Neural cell (in vitro differentiated cells): Measurements from ENCODE around the gene MAPK1. TPM values are rescaled to one million over a fixed set of nuclear protein-coding genes. Genes with fewer than 3 reads are reported as not detected.

Source experiments
- H2AFZ ChIP-seq: fragments of 200-600, 300-800 bp; sonication (generic), shearing (Covaris generic); 2 replicates; pipeline ENCODE4 v1.6.0; 2014; ENCODE audit warnings: low read depth, mild to moderate bottlenecking, antibody characterized with exemption, low read length, moderate library complexity
- H3F3A ChIP-seq: fragments of 200-600 bp; shearing (Covaris generic); 2 replicates; pipeline ENCODE4 v1.6.1; 2016; ENCODE audit warnings: mild to moderate bottlenecking, moderate library complexity, mixed read lengths, antibody characterized with exemption, low read length; ENCODE audit not compliant: insufficient read depth, poor library complexity, severe bottlenecking
- H3K27ac ChIP-seq: fragments of 200-600, 300-800 bp; sonication (generic), shearing (Covaris generic); 2 replicates; pipeline ENCODE4 v1.5.1; 2014; ENCODE audit warnings: mild to moderate bottlenecking, low read length, moderate library complexity
- H3K27me3 ChIP-seq: fragments of 300-800, 200-600 bp; sonication (generic), shearing (Covaris generic); 2 replicates; pipeline ENCODE4 v1.6.0; 2014; ENCODE audit warnings: mild to moderate bottlenecking, low read depth, low read length, moderate library complexity; ENCODE audit not compliant: insufficient read depth
- H3K36me3 ChIP-seq: fragments of 300-800, 200-600 bp; sonication (generic), shearing (Covaris generic); 2 replicates; pipeline ENCODE4 v1.5.1; 2014; ENCODE audit warnings: mild to moderate bottlenecking, antibody characterized with exemption, low read length, moderate library complexity; ENCODE audit not compliant: insufficient read depth
- H3K4me2 ChIP-seq: fragments of 300-800, 200-600 bp; sonication (generic), shearing (Covaris generic); 2 replicates; pipeline ENCODE4 v1.6.0; 2014; ENCODE audit warnings: mild to moderate bottlenecking, low read length
- H3K4me3 ChIP-seq: fragments of 300-800, 200-600 bp; sonication (generic), shearing (Covaris generic); 2 replicates; pipeline ENCODE4 v1.5.1; 2014; ENCODE audit warnings: mild to moderate bottlenecking, low read length, moderate library complexity
- H3K79me2 ChIP-seq: fragments of 200-600 bp; shearing (Covaris generic); replicated peaks from 2 replicates; pipeline ENCODE4 v1.6.0; 2014; ENCODE audit warnings: mild to moderate bottlenecking, low read length, moderate library complexity; ENCODE audit not compliant: insufficient read depth
- H3K9ac ChIP-seq: fragments of 300-800, 200-600 bp; sonication (generic), shearing (Covaris generic); 2 replicates; pipeline ENCODE4 v1.6.1; 2016; ENCODE audit warnings: mild to moderate bottlenecking, low read length, mixed read lengths
- H3K9me2 ChIP-seq: fragments of 200-600 bp; shearing (Covaris generic); 2 replicates; pipeline ENCODE4 v1.6.1; 2016; ENCODE audit warnings: mild to moderate bottlenecking, low read length, mixed read lengths; ENCODE audit not compliant: insufficient read depth
- H3K9me3 ChIP-seq: fragments of 200-600, 300-800 bp; sonication (generic), shearing (Covaris generic); 2 replicates; pipeline ENCODE4 v1.6.1; 2016; ENCODE audit warnings: mild to moderate bottlenecking, mixed run types, low read length, moderate library complexity, mixed read lengths
- H4K20me1 ChIP-seq: fragments of 200-600 bp; shearing (Covaris generic); 2 replicates; pipeline ENCODE4 v1.6.1; 2016; ENCODE audit warnings: mild to moderate bottlenecking, mixed run types; ENCODE audit not compliant: insufficient read depth
- CTCF ChIP-seq: fragments of 450-650 bp; IDR thresholded peaks from 2 replicates; pipeline ENCODE4 v1.5.1; 2014; ENCODE audit warnings: antibody characterized with exemption, mild to moderate bottlenecking, moderate library complexity; ENCODE audit not compliant: poor library complexity, severe bottlenecking
- EP300 ChIP-seq: fragments of 450-650 bp; conservative IDR thresholded peaks from 2 replicates; pipeline ENCODE4 v1.6.1; 2014; ENCODE audit warnings: antibody characterized with exemption, mild to moderate bottlenecking, moderate library complexity; ENCODE audit not compliant: poor library complexity, severe bottlenecking
- EZH2 ChIP-seq: fragments of 200-600, 300-800 bp; shearing (Covaris generic), sonication (generic); IDR thresholded peaks from 2 replicates; pipeline ENCODE4 v1.6.1; 2014; ENCODE audit warnings: antibody characterized with exemption, low read length, borderline replicate concordance, mild to moderate bottlenecking; ENCODE audit not compliant: insufficient read depth, poor library complexity, severe bottlenecking
- MXI1 ChIP-seq: fragments of 450-650 bp; conservative IDR thresholded peaks from 2 replicates; pipeline ENCODE4 v1.6.1; 2014; ENCODE audit warnings: antibody characterized with exemption, mild to moderate bottlenecking; ENCODE audit not compliant: poor library complexity, severe bottlenecking
- POLR2AphosphoS5 ChIP-seq: IDR thresholded peaks from 2 replicates; pipeline ENCODE4 v1.6.1; 2012
- RAD21 ChIP-seq: fragments of 450-650 bp; conservative IDR thresholded peaks from 2 replicates; pipeline ENCODE4 v1.6.1; 2014; ENCODE audit warnings: antibody characterized with exemption, mild to moderate bottlenecking, moderate library complexity
- REST ChIP-seq: IDR thresholded peaks from 2 replicates; pipeline ENCODE4 v1.6.1; 2012; ENCODE audit warnings: borderline replicate concordance
- SMC3 ChIP-seq: fragments of 450-650 bp; conservative IDR thresholded peaks from 2 replicates; pipeline ENCODE4 v1.6.1; 2014; ENCODE audit warnings: antibody characterized with exemption, mild to moderate bottlenecking, moderate library complexity; ENCODE audit not compliant: poor library complexity
- TAF1 ChIP-seq: IDR thresholded peaks from 2 replicates; pipeline ENCODE4 v1.6.1; 2012; ENCODE audit warnings: low read depth
- polyA minus RNA-seq: library from RNA; depleted of rRNA, polyadenylated mRNA; stranded (reverse); fragments of >200 nt; gene quantifications from 2 replicates; pipeline ENCODE4 v1.2.3, GENCODE V29; 2014
- polyA plus RNA-seq: library from polyadenylated mRNA; depleted of rRNA; stranded (reverse); fragments of >200 nt; gene quantifications from 2 replicates; pipeline ENCODE4 v1.2.3, GENCODE V29; 2014

MAPK1 gene
- polyA plus RNA-seq = 43.3 and 49.5 TPM in 2 replicates
- polyA minus RNA-seq = 80.1 and 85.4 TPM in 2 replicates

GRCh38 chr22:21867528-21868266 is at the start of gene MAPK1:
Gene MAPK1 (minus strand): TSS chr22:21867645. CDS start chr22:21867440, 205 bp downstream.
- no peaks in the 10 kb centered on the region for H3K9me2 ChIP-seq
- no peaks in the 10 kb centered on the region for H3K27me3 ChIP-seq
- peak within 1 kb of the TSS; percentile 83 for H3K27ac ChIP-seq
- peaks cover 42% of the 10 kb centered on the region for H3K79me2 ChIP-seq
- H3K4me3 ChIP-seq = peak within 1 kb of the TSS; percentile 94
- TF ChIP-seq POLR2AphosphoS5 (peak; percentile 94), EZH2 (no peak), CTCF (peak; percentile 65), EP300 (peak; percentile 24)
- H3K36me3 ChIP-seq = no peaks in the 10 kb centered on the region
- H2AFZ ChIP-seq = peak within 1 kb of the TSS; percentile 69
- no peaks in the 10 kb centered on the region for H3K9me3 ChIP-seq
- H3K9ac ChIP-seq = peak within 1 kb of the TSS; percentile 86
- peaks cover 15% of the 10 kb centered on the region for H4K20me1 ChIP-seq
- no peaks in the 10 kb centered on the region for H3F3A ChIP-seq
- peak within 1 kb of the TSS; percentile 60 for H3K4me2 ChIP-seq

- H3K27ac ChIP-seq = no peak overlapping the region
- H3F3A ChIP-seq = no peaks in the 10 kb centered on the region
- no peak overlapping the region for H3K4me2 ChIP-seq
Measured at GRCh38 chr22:21916309-21916918, 49.0 kb upstream of the MAPK1 start.

More at GRCh38 chr22:21916309-21916918, 49.0 kb upstream of the MAPK1 start:
- no peak overlapping the region for H3K4me3 ChIP-seq
- H3K9ac ChIP-seq = no peak overlapping the region
- no peaks in the 10 kb centered on the region for H3K79me2 ChIP-seq
- H2AFZ ChIP-seq = no peak overlapping the region
- H3K9me3 ChIP-seq = no peaks in the 10 kb centered on the region
- H3K27me3 ChIP-seq = no peaks in the 10 kb centered on the region
- H3K9me2 ChIP-seq = no peaks in the 10 kb centered on the region
- TF ChIP-seq MXI1 = no peak
- no peak for TF ChIP-seq CTCF
- no peak for TF ChIP-seq POLR2AphosphoS5
- TF ChIP-seq REST = no peak
- TF ChIP-seq SMC3 = no peak
- no peak for TF ChIP-seq EP300
- no peak for TF ChIP-seq EZH2
- no peak for TF ChIP-seq TAF1
- no peak for TF ChIP-seq RAD21
- no peaks in the 10 kb centered on the region for H4K20me1 ChIP-seq
- no peaks in the 10 kb centered on the region for H3K36me3 ChIP-seq
